IPS DF 4.7 (cell line): Measurements from ENCODE around the gene CACNA2D3.
A peak's percentile ranks its signal among the peaks of the same experiment; 100 is the strongest.

Source experiments
- DNase-seq: peaks from one replicate; pipeline ENCODE4 v3.0.0-alpha.2; 2013; ENCODE audit warnings: low spot score; ENCODE audit errors: extremely low read depth

Gene CACNA2D3

DNA sequence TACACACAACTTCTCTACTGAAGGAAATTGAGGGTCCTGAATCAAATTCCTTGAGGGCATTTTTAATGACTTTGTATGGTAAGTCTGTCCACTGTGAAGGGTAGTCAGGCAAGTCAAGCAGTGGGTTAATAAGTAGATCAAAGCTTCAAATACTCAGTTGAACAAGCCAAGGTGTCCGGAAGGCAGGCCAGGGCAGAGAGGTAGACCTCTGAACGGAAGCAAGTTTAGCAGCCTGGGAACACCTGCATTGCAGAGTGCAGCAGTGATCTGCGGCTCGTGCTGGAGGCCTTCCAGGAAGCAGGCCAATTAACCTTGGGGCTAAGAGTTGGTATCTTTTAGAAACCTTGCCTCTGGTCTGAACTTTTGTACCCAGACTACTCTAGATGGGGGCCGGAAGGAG, 661.7 kb downstream of the CACNA2D3 start:
- DNase-seq = no peak

DNA sequence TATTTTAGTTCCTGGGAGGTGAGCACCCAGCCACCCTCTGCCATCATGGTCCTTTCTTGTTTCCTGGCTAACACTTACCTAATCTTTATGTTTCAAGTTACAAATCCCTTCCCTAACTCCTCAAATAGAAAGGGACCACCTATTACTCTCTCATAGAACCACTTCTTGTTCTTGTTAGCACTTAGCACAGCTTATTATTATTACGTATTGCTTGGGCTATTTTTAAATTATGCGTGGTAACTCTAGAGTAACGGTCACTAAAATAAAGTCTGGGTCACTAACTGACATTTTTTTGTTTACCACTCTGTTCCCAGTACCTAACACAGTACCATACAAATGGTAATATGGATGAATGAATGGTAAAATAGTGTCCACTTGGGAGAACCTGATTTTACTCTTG, 663.6 kb downstream of the CACNA2D3 start:
- DNase-seq = no peak

DNA sequence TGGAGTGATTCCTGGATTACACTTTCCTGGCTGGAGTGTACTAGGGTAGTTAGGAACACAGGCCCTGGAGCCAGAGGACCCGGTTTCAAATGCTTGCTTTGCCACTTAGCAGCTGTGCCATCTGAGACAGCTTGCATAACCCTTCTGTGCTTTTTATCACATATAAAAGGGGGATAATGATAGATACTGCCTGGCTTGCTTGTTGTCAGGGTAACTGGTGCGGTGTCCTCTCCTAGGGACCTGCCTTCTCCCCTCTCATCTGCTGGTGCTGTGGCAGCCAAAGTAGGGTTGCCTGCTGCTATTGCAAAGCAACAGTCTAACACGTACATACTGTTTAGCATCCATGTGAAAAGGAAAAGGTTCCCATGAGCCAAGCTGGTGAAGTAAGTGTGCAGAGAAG, 667.7 kb downstream of the CACNA2D3 start:
- DNase-seq = no peak

DNA sequence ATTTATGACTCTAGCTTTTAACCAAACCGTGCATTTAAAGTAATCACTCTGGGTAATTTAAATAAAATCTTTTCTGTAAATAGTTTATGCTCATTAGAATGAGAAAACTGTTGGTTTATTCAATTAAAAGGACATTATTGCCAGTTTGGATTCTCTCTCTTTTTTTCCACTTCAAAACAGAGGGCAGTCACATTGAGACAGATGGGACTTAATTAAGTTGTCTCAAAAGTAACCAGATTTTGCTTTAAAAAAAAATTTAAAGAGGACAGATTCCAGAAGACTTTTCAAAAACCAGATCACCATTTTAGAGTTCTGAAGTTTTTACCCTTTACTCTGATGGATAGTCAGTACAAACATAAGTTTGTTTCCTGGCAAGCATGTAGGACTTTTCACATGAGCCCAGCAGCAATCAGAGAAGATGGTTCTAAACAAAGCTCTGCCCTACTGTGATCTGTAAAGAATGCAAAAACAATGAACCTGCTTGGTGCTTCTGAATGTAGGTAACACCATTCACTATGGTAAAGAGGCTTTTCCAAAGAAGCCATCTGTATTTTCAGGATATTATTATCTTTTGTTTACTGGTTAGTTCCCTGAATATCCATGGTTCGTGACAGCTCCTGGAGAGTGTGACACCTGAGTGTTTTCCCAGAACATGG, 669.3 kb downstream of the CACNA2D3 start:
- DNase-seq = no peak

DNA sequence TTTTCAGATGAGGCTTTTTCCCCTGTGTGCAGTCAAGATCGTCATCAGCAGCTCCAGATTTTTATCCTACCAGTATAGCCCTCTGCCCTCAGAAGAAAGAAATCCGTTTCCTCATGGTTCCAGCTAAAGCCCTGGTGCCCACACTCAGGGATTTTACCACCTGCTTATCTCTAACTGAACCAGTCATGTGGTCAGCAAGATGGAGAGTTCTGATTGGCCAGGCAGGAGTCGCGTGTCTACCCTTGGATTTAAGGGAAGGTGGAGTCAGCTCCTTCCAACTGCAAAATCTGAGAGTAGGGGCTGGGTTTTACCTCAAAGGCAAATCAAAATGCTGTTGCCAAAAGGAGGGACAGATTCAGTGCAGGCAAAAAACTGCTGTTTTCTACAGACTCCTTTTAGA, 670.2 kb downstream of the CACNA2D3 start:
- no peak for DNase-seq

DNA sequence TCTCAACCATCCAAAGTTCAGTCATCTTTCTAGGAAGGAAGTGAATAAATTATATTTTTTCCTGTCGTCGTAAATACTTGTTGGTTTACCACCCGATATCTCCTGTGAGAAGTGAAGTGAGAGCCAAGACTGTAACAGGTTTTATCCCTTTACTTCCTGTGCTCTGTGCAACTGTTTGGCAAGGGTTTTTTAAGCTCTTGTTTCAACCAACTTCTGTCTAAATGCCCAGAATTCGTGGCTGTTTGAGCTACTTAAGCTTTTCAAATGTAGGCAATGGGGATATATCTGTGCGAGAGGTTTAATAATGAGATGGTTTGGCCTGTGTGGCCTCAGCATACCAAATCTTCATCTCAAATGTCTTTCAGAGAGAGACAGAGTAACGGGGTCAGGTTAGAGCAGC, 670.8 kb downstream of the CACNA2D3 start:
- DNase-seq = no peak

DNA sequence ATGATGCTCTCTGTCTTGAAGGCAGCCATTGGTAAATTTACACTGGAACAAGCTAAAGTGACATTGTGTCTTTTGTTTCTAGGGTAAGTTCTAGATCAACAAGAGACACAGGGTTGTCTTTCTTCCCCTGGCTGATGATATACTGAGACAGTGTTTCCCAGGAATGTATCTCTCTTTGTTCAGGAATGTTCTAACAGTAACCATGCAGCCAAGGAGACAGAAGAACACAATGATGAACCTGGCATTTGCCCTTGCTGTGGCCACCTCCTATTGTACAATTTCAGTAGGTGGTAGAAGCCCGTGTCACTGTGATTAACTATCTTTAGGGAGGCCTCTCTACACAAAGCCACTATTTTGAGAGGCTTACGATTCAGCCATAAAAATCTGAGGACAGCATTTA, 674.8 kb downstream of the CACNA2D3 start:
- no peak for DNase-seq

DNA sequence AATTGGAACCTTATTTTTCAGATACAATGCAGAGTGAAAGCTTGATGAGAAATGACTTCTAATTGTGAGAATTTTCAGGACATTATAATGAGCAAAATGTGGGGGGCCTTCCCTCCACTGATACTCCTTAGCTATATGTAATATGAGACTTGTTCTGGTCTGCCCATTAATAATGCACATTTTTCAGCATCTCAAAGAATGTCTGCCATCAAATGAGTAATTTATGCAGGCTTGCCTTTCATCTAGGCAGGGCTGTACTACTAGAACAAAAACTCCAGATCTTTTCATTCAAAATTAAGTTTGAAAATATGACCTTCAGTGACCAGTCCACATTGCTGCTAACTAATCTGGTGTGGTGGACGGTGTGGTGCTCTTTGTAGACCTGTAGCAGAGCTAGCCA, 678.1 kb downstream of the CACNA2D3 start:
- DNase-seq = no peak

DNA sequence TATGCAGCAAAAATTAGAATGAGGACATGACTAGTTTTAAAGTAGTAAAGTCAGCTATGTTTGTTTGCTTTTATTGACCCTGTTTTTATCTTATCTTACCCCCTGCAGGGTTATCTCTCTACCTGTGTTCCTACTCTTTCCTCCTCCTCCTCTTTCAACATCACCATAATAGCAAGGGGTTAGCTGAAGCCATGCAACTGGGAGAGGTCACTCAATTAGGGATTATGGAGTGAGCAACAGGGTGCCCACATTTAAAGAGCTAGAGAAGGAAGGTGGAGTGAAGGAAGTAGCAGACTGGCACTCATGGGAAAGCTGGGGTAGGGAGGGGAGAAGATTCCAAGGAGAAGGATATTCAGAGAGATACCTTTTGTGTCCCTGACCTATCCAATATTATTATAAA, 679.6 kb downstream of the CACNA2D3 start:
- DNase-seq = no peak

DNA sequence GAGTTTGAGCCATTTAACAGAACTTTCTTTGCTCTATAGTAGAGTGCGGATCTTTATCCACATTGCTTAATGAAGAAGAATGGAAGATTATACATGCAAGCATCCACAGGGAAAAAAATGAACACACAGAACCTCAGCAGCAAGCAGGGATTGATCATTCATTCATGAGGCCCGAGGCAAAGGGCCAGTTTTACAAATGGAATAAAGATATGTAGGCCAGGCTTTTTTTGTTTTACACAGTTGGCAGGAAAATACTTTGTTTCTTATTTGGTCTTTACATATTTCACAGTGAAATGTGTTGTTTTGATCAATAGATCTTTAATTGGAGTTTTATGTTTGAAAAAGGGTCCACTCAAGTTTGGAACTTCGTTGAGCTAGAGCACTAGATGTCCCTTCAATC, 688.0 kb downstream of the CACNA2D3 start:
- DNase-seq = no peak

DNA sequence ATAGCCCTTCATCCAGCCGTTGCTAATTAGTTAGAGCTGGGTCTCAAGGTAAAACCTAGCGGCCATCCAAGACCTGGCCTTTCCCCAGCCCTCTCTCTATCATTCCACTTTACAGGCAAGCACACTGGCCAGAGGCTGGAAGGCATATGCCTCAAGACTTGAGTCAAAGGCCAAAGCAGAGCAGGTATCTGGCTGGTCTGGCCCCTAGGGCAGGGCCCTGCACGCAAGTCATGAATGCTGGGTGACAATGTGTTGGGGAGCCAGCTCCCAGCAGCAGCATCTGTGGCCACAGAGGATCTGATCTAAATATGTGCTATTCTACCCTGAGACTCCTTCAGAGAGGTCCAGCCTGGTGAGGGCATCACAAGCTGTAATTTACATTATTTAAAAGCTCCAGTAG, 691.9 kb downstream of the CACNA2D3 start:
- no peak for DNase-seq

DNA sequence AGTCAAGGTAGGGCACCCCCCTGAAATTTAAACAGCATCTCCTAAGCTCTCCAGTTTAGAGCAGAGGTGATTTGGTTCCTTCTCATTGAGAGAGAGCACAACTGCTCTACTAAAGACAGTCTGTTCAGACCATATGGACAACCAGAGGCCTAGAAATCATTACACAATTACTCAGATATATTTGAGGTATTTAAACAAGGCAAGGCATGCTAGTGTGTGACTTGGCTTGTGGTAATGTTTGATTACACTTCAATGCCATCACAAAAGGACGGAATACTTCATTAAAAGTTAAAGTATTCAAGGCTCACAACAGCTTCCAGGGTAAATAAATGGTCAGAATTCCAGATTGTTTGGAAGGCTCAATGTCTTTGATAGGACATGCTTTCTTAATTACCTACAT, 695.3 kb downstream of the CACNA2D3 start:
- no peak for DNase-seq

DNA sequence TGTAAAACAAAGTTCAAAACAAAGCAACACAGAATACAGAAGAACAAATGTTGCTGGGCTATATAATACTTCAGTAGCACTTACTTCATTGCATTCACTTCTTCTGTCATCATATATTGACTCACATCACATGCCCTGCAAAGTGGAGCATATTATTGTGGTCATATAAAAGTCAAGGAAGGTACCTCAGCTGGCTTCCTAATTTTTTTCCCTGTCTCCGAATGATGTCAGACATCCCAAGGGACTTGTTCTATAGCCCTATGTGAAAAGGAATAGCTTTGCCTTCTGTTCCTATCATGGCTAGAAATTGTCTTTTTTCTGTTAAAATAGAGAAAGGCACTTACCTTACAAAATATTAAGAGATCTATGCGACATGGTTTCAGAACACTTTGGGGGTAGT, 696.1 kb downstream of the CACNA2D3 start:
- DNase-seq = no peak

DNA sequence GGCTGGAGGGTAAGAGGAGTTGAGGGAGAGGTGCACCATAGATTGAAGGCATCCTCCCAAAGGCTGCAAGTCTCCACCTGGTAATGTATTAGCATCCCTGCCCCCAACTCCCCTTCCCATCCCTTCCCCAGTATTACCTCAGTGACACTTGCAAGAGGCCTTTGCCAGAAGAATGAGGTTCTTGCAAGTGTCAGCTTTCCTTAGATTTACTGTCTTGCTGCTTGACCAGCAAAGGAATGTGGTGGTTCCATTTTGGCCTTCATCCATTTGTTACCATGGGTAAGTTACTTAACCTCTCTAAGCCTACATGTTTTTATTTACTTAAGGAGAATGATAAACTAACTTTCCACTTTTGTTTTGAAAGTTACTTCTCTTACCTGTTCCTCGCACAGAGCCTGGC, 696.6 kb downstream of the CACNA2D3 start:
- no peak for DNase-seq

DNA sequence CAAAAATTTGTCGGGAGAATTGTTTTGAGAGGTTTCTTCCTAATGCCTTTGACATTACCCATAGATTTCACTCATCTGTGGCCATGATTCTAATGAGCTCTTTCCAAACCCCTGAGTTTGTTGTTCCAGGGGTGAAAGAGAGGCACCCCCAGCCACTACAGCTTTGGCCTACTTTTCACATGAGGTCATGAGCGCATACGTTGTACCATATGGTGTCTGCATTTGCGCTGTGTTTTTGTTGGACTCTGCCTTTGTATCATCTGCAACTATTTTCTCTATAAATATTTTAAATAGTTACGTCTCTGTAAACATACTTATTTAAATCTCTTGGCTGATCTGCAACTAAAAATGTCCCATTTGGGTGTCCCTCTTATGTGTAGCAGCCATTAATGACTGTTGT, 697.6 kb downstream of the CACNA2D3 start:
- DNase-seq = no peak

DNA sequence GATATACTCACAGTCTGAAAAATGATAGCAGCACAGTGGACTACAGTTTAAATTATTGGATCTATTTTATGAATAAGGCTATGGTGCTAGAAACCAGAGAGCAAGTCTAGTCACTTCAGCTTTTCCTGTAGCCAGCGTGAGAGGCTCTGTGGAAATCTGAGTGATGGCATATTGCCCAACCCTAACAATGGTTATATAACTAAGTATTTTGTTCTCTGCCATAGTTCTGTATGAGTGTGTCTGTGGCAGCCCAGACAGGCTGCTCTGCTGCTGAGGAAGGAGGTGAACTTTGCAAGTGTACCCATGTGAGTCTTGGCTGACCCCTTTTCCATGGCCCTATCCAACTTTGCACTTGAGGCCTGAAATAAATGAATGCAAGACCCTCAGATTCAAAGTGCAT, 699.9 kb downstream of the CACNA2D3 start:
- no peak for DNase-seq

DNA sequence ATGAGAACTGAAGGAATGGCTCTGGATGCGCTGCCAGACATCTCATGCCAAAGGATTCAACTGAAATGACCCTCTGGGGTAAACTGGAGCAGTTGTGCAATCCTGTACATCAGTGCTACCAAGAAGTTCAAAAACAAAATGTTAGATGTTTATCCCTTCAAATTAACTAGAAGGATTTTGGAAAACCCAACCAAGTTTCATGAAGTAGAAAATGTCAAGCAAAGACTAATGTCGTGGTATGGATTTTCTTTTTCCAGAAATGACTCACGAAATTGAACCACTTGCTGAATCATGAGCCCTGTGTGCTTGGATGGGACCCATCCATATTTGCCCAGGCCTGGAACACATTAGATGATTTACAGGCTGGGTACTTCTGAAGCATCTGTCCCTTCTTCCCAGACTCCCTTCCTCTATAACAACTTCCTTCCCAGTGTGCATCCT, 703.9 kb downstream of the CACNA2D3 start:
- no peak for DNase-seq

DNA sequence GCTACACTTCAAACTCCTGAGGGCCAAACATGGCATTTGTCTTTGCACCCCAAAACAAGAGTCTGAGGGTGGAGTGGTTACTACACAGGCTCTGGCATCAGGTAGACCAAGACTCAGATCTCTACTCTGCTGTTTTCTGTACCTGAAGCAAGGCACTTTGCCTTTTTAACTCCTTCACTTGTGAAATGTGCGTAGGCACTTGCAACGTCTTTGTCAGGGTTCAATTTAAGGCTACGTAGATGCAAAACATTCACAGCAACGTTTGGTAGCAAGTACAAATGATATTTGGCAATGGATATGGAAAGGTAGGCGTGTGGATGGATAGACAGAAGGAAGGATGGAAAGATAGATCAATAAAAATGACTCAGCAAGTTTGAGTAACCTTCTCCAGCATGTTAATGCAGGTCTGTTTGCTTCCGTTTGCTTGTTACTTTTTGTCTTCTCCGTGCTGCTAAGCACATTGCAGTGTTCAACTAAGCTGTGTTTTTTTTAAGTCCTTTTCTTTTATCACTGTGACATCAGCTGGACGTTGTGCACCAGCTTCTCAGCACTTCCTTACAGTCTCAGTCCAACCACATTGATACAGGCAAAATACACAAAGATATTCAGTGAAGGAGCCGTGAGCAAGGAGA, 704.8 kb downstream of the CACNA2D3 start:
- DNase-seq = no peak

DNA sequence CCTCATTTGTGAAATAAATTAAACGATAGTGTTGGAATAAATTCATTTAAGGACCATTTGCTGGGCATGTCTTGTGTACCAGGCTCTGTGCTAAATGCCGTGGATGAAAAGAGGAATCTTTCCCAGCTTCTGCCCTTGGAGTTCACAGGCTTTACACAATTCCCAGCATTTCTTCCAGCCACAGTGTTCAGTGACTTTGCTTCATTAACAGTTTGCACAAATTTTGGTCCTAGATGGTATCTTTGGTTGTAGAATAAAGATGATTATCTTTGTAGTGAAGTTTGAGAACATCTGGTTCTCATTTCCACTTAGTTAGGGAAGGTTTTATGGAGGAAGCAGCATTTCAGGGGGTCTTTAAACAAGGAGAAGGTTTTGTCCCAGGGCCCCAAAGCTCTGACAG, 705.4 kb downstream of the CACNA2D3 start:
- no peak for DNase-seq

DNA sequence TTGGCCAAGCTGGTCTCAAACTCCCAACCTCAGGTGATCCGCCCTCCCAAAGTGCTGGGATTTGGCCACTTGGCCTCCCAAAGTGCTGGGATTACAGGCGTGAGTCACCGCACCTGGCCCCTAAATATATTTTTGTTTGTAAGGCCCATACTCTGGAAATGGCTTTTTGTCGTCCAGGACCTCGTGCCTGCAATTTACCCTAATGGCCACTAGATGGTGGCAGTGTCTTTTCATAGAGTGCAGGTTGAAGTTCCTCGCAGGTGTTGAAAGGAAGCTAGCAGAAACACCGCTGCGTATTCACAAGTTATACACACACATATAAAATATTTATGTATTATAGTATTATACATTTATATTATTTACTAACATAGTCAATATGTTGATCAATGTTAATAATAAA, 708.3 kb downstream of the CACNA2D3 start:
- peak; percentile 51 for DNase-seq

DNA sequence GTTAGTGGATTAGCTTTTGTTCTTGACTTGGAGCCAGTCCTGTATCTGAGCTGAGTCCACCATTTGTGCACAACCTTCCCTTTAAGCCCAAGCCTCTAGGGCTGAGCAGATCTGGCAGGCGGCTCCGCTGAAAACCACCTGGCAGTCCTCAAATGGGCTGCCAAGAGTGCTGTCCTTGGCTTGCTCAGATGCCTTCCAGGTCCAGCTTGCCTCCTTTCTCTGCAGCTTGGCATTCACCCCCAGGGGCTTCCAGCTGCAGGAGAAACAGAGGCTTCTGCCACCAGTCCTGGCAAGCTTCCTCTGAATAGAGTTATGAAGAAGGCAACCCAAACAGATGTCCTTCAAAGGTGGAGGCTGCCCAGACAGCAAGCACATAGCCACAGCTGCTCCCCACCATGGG, 708.8 kb downstream of the CACNA2D3 start:
- DNase-seq = no peak

DNA sequence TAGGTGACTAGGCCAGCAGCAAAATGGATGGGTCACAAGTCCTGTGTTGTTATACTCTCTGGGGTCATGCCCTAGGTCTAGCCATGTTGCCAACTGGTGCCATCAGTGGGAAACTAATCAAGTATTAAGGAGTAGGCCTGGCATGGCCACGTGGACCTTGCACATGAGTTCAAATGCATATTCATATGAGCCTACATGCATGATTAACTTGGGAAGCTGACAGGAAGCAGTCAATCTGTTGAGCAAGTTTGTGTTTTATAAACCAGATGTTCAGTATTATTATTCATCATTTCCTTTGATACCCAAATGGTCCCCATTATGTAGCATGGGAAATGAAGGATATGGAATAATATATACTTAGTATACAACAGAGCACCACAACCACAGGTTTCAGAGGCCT, 710.5 kb downstream of the CACNA2D3 start:
- no peak for DNase-seq

DNA sequence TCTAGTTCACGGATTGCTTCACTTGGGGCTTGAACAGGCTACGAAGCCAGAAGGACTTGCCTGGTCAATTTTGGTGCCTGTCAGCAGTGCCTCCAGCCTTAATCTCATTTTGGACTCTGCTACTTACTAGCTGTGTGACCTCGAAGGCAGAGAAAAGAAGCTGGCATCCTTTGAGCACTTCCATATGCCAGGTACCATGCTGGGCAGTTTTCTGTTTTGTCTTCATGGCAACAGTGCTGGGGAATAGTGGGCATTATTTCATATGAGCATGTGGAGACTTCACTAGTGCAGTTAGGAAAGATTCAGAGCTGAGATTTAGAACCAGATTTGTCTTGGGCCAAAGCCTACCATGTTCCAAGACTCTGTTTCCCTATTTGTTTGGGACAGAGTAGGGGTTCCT, 713.3 kb downstream of the CACNA2D3 start:
- DNase-seq = no peak

DNA sequence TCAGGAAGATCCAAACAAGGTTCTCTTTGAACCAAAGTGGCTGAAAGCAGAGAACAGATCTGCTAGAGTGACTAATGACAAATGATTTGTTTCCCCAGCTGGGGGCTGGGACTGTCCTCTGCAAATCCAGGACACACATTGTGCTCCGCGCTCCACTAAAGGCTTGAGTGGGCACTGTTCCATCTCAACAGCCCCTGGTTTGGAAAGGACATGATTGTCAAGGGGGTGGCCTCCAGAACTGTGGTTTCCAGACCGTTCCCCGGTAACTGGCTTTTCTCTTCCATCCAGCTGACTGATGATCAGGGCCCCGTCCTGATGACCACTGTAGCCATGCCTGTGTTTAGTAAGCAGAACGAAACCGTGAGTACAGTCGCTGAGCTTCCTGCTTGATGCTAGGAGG, 714.5 kb downstream of the CACNA2D3 start:
- no peak for DNase-seq
